Uterus (tissue), 2 donors: ENCODE measurements around the gene ASB6.

Experiments
- POLR2A ChIP-seq, 2 donors: fragments of 450-650 bp; IDR thresholded peaks; one replicate each; pipeline ENCODE4 v1.6.1; 2016; ENCODE audit warnings: antibody characterized with exemption in 2 of 2, mild to moderate bottlenecking in 1 of 2, moderate library complexity in 1 of 2
- TF ChIP-seq, protein P1 (sequence below), 4 experiments: fragments of 200-600 bp in 2 of 4; fragments of 450-650 bp in 2 of 4; sonication (generic) in 2 of 4; IDR thresholded peaks; one replicate each; pipeline ENCODE4 v1.5.1; 2016 to 2019; ENCODE audit warnings: antibody characterized with exemption in 4 of 4, mild to moderate bottlenecking in 2 of 4, moderate library complexity in 1 of 4

GRCh38 chr9:129617167-129617566, 24.8 kb downstream of the ASB6 start:
- TF ChIP-seq, protein P1, sequence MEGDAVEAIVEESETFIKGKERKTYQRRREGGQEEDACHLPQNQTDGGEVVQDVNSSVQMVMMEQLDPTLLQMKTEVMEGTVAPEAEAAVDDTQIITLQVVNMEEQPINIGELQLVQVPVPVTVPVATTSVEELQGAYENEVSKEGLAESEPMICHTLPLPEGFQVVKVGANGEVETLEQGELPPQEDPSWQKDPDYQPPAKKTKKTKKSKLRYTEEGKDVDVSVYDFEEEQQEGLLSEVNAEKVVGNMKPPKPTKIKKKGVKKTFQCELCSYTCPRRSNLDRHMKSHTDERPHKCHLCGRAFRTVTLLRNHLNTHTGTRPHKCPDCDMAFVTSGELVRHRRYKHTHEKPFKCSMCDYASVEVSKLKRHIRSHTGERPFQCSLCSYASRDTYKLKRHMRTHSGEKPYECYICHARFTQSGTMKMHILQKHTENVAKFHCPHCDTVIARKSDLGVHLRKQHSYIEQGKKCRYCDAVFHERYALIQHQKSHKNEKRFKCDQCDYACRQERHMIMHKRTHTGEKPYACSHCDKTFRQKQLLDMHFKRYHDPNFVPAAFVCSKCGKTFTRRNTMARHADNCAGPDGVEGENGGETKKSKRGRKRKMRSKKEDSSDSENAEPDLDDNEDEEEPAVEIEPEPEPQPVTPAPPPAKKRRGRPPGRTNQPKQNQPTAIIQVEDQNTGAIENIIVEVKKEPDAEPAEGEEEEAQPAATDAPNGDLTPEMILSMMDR (IDR thresholded peaks at IDR 0.05): no peak
- TF ChIP-seq POLR2A (IDR thresholded peaks at IDR 0.05): no peak
